ENCODE measurements around the gene MPP1.

The MPP1 gene

DNA sequence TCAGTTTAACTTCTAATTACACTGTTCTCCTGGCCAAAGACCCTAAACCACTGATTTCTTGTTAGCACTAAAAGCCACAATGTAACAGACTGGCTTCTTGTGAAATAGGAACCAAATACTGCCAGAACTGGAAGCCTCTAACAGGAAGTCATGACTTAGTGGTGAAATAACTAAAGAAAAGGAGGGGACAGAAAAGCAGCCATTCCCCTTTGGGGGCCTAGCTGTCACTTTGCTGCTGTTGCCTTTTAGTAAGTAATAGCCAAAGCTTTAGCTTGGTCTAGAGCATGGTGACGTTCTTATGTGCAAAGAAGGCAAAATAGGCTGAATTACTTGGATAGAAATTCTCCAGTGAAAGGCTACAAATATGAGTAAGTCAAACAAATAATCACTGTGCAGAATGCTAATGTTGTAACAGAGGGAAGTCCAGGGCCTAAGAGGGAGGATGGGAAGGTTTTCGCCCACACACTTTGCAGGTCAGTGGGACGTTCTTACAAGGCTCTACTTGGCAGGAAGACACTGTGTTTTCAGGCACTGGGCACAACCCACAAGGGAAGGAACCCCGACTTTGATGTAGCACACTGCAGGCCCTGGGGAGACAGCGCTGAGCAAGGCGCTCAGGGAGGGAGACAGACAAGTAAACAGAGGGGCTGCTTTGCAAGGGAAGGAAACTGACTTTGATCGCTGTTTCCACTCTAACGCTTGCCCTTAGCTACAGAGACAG lies 71.1 kb downstream of the MPP1 start:
- POLR2A ChIA-PET = no interaction called here
- no peak for DNase-seq (ENCODE audit: extremely low spot score)
- no peak for TF ChIP-seq ZNF384 (IDR thresholded peaks at IDR 0.05)
- no peak for TF ChIP-seq LEF1 (IDR thresholded peaks at IDR 0.05; ENCODE audit: borderline replicate concordance)
- TF ChIP-seq FOXM1 (IDR thresholded peaks at IDR 0.05; ENCODE audit: borderline replicate concordance) = no peak
- TF ChIP-seq SUZ12 (IDR thresholded peaks at IDR 0.05) = no peak
- TF ChIP-seq, protein P1, sequence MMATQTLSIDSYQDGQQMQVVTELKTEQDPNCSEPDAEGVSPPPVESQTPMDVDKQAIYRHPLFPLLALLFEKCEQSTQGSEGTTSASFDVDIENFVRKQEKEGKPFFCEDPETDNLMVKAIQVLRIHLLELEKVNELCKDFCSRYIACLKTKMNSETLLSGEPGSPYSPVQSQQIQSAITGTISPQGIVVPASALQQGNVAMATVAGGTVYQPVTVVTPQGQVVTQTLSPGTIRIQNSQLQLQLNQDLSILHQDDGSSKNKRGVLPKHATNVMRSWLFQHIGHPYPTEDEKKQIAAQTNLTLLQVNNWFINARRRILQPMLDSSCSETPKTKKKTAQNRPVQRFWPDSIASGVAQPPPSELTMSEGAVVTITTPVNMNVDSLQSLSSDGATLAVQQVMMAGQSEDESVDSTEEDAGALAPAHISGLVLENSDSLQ (IDR thresholded peaks at IDR 0.05) = no peak
- TF ChIP-seq HDGF (IDR thresholded peaks at IDR 0.05; ENCODE audit: borderline replicate concordance) = no peak
- no peak for TF ChIP-seq NFRKB (IDR thresholded peaks at IDR 0.05)
- no peak for TF ChIP-seq TARDBP (IDR thresholded peaks at IDR 0.05)
- TF ChIP-seq SP1 (IDR thresholded peaks at IDR 0.05) = no peak
- TF ChIP-seq ELF4 (IDR thresholded peaks at IDR 0.05) = no peak
- no peak for TF ChIP-seq FOXK2 (IDR thresholded peaks at IDR 0.05)
- TF ChIP-seq FOXA1 (IDR thresholded peaks at IDR 0.05) = no peak
- no peak for TF ChIP-seq L3MBTL2 (conservative IDR thresholded peaks at IDR 0.05)
- no peak for TF ChIP-seq CTBP1 (IDR thresholded peaks at IDR 0.05; ENCODE audit: borderline replicate concordance)
- CTCF ChIA-PET = interaction anchor here (0.7 kb wide), 1 partner anchor 14 kb away, joined by 4 read pairs; no protein-coding TSS in a partner anchor

DNA sequence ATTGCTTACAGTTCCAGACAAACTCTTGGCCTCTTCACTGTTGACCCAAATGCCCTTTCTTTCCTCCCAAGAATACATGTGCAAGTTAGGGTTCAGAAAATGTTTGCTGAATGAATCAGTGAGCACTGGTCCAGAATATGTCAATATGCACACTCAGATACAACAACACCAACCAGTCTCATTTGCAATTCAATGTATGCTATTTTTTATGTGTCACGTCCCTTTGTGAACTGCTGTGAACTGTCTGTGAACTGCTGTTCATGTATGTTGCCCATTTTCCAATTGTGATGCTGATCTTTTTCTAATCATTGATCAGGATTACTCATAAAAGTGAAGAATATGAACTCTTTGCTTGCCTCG lies 72.2 kb downstream of the MPP1 start:
- TF ChIP-seq TARDBP (IDR thresholded peaks at IDR 0.05) = no peak
- no peak for TF ChIP-seq SP1 (IDR thresholded peaks at IDR 0.05)
- no peak for TF ChIP-seq LEF1 (IDR thresholded peaks at IDR 0.05; ENCODE audit: borderline replicate concordance)
- no peak for TF ChIP-seq FOXK2 (IDR thresholded peaks at IDR 0.05)
- no peak for TF ChIP-seq L3MBTL2 (conservative IDR thresholded peaks at IDR 0.05)
- TF ChIP-seq SUZ12 (IDR thresholded peaks at IDR 0.05) = no peak
- no peak for TF ChIP-seq ELF4 (IDR thresholded peaks at IDR 0.05)
- TF ChIP-seq CTBP1 (IDR thresholded peaks at IDR 0.05; ENCODE audit: borderline replicate concordance) = no peak
- no peak for TF ChIP-seq HDGF (IDR thresholded peaks at IDR 0.05; ENCODE audit: borderline replicate concordance)
- no peak for TF ChIP-seq BHLHE40 (IDR thresholded peaks at IDR 0.05; ENCODE audit: borderline replicate concordance)
- TF ChIP-seq NFRKB (IDR thresholded peaks at IDR 0.05) = no peak
- DNase-seq (ENCODE audit: extremely low spot score) = no peak
- ChIA-PET CTCF (no interaction called here), POLR2A (interaction anchor here (1.1 to 1.4 kb wide), 2 partner anchors 15 to 17 kb away, joined by 3 read pairs; no protein-coding TSS in a partner anchor)

DNA sequence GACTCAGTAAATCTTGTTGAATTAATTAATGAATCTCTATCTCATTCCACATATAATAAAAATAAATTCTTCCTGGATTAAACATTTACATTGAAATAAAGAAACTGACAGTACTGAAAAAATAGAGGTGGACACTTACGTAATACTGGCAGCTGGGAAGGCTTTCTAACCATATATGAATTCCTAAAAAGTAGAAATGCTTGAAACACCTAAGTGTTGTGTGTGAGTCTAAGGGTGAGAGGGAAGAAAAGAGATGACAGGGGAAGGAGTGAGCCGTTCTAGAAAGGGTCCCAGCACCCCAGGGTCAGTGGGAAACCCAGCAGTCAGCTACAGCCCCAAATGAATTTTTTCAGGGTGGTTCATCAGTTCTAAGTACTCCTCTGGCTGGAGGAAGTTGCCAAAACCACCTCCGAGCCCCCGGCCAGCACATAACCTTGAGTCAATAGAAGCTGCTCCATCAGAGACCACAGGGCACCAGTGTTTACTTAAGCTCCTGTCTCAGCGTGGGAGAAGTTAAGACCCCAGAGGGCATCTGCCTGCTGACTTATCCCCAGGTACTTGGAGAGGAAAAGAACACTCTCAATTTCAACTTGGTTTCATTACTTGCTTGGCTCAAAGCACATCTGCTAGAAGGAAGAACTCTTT lies 72.7 kb downstream of the MPP1 start:
- ChIA-PET POLR2A (interaction anchor here (1.1 to 1.4 kb wide), 2 partner anchors 16 to 17 kb away, joined by 3 read pairs; no protein-coding TSS in a partner anchor), CTCF (no interaction called here)

DNA sequence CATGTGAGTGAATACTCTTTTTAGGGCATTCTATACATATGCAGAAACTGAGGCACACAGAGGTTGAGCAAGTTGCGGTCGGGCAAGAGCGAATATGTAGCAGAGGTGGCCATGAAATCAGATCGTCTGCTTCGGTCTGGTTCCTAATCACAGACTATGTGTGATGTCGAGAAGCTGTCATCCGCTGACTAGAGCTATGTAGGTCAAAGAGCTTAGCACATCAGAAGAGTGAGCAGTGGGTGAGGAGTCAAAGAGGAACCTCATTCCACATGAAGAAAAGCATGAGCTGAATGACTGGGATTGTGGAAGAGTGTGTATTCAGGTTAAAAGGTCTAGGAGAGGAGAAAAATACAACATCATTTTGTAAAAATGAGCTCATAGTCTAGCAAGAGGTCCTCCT lies 73.4 kb downstream of the MPP1 start:
- no peak for DNase-seq (ENCODE audit: extremely low spot score)
- POLR2A ChIA-PET = interaction anchor here (1.1 to 1.4 kb wide), 2 partner anchors 17 to 18 kb away, joined by 3 read pairs; no protein-coding TSS in a partner anchor
- TF ChIP-seq ELF4 (IDR thresholded peaks at IDR 0.05) (no peak), NFRKB (IDR thresholded peaks at IDR 0.05) (no peak), TARDBP (IDR thresholded peaks at IDR 0.05) (no peak), FOXM1 (IDR thresholded peaks at IDR 0.05; ENCODE audit: borderline replicate concordance) (no peak), FOXA1 (IDR thresholded peaks at IDR 0.05) (no peak), L3MBTL2 (conservative IDR thresholded peaks at IDR 0.05) (no peak), BHLHE40 (IDR thresholded peaks at IDR 0.05; ENCODE audit: borderline replicate concordance) (no peak), SP1 (IDR thresholded peaks at IDR 0.05) (no peak), CTBP1 (IDR thresholded peaks at IDR 0.05; ENCODE audit: borderline replicate concordance) (no peak), ZNF384 (IDR thresholded peaks at IDR 0.05) (no peak), HDGF (IDR thresholded peaks at IDR 0.05; ENCODE audit: borderline replicate concordance) (no peak), LEF1 (IDR thresholded peaks at IDR 0.05; ENCODE audit: borderline replicate concordance) (no peak), FOXK2 (IDR thresholded peaks at IDR 0.05) (no peak), SUZ12 (IDR thresholded peaks at IDR 0.05) (no peak), ARNT (IDR thresholded peaks at IDR 0.05) (no peak)
- TF ChIP-seq, protein P1 (IDR thresholded peaks at IDR 0.05) = no peak
- CTCF ChIA-PET = interaction anchor here (0.8 kb wide), 1 partner anchor 16 kb away, joined by 3 read pairs; no protein-coding TSS in a partner anchor

More for the DNA sequence above, 72.7 kb downstream of the MPP1 start:
- DNase-seq (ENCODE audit: extremely low spot score) = no peak
- TF ChIP-seq, protein P1 (IDR thresholded peaks at IDR 0.05) = no peak
- TF ChIP-seq FOXM1 (IDR thresholded peaks at IDR 0.05; ENCODE audit: borderline replicate concordance) (no peak), SUZ12 (IDR thresholded peaks at IDR 0.05) (no peak), TARDBP (IDR thresholded peaks at IDR 0.05) (no peak), ZNF384 (IDR thresholded peaks at IDR 0.05) (no peak), ARNT (IDR thresholded peaks at IDR 0.05) (no peak), BHLHE40 (IDR thresholded peaks at IDR 0.05; ENCODE audit: borderline replicate concordance) (no peak), LEF1 (IDR thresholded peaks at IDR 0.05; ENCODE audit: borderline replicate concordance) (no peak), HDGF (IDR thresholded peaks at IDR 0.05; ENCODE audit: borderline replicate concordance) (no peak)

DNA sequence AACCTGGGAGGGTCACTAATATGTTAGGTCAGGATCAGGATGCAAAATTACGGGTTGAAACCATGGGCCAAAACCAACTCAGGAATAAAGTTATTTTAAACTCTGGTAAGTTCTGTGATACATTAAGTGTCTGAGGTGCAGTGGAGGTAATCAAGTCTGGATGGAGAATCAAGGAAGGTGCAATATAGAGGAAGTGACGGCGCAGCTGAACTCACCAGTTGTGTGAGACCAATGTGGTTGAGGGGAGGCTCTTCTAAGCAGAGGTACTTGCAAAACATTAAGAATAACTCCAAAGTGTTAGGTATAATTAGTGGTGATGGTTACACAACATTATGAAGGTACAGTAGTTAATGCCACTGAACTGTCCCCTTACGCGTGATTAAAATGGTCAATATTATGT lies 74.1 kb downstream of the MPP1 start:
- POLR2A ChIA-PET = no interaction called here
- CTCF ChIA-PET = no interaction called here
- TF ChIP-seq FOXK2 (IDR thresholded peaks at IDR 0.05) = no peak
- no peak for TF ChIP-seq HDGF (IDR thresholded peaks at IDR 0.05; ENCODE audit: borderline replicate concordance)
- TF ChIP-seq BHLHE40 (IDR thresholded peaks at IDR 0.05; ENCODE audit: borderline replicate concordance) = no peak
- TF ChIP-seq, protein P1 (IDR thresholded peaks at IDR 0.05) = no peak
- no peak for TF ChIP-seq SP1 (IDR thresholded peaks at IDR 0.05)
- TF ChIP-seq L3MBTL2 (conservative IDR thresholded peaks at IDR 0.05) = no peak
- no peak for TF ChIP-seq FOXA1 (IDR thresholded peaks at IDR 0.05)
- no peak for TF ChIP-seq SUZ12 (IDR thresholded peaks at IDR 0.05)
- no peak for DNase-seq (ENCODE audit: extremely low spot score)

Data from HEK293T (cell line).